ENCODE measurements around the gene TTYH2. TPM values are rescaled to one million over a fixed set of nuclear protein-coding genes. Genes with fewer than 3 reads are reported as not detected.

Gene TTYH2
- total and polyA plus RNA-seq, 12 donors: 8.6 to 36.3 (median 24.8) TPM

DNA sequence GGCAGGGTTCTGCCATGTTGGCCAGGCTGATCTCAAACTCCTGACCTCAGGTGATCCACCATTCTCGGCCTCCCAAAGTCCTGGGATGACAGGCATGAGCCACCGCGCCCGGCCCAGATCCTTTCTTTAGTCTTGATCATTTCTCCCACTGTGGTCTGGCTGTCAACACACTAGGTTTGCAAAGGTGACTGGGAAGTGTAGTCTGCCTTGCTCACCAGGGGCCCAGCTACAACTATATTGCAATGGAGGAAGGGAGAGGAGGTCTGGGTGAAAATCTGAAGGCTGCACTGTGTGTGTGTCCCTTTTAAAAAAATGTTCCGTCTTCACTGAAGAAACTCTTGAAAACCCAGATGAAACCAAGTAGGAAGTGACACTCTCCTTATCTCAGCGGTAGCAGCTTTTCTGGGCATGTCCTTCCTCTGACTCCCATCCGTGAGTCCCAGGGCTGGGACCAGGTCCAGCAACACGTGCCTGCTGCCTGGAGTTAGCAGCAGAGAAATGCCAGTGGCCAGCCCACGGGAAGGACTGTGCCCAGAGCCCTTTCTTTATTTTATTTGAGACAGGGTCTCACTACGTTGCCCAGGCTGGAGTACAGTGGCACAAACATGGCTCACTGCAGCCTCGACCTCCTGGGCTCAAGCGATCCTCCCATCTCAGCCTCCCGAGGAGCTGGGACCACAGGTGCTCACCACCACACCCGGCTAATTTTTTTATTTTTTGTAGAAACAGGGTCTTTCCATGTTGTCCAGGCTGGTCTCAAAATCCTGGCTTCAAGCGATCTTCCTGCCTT, 94.8 kb downstream of the TTYH2 start:
- no peak overlapping the region for H3K4me3 ChIP-seq
- H3K9me3 ChIP-seq: peaks cover 0 to 20% (median 0%) of the 10 kb centered on the region in 11 donors
- H3K4me1 ChIP-seq: peaks cover 0 to 13% (median 4%) of the 10 kb centered on the region in 9 donors
- H3K27ac ChIP-seq: peak overlapping the region in 6 of 10 donors; percentile 7 to 56 (median 26)
- ATAC-seq (peak; percentile 80 to 95 (median 88)), DNase-seq (peak; percentile 66 to 67)
- TF ChIP-seq, protein P1, sequence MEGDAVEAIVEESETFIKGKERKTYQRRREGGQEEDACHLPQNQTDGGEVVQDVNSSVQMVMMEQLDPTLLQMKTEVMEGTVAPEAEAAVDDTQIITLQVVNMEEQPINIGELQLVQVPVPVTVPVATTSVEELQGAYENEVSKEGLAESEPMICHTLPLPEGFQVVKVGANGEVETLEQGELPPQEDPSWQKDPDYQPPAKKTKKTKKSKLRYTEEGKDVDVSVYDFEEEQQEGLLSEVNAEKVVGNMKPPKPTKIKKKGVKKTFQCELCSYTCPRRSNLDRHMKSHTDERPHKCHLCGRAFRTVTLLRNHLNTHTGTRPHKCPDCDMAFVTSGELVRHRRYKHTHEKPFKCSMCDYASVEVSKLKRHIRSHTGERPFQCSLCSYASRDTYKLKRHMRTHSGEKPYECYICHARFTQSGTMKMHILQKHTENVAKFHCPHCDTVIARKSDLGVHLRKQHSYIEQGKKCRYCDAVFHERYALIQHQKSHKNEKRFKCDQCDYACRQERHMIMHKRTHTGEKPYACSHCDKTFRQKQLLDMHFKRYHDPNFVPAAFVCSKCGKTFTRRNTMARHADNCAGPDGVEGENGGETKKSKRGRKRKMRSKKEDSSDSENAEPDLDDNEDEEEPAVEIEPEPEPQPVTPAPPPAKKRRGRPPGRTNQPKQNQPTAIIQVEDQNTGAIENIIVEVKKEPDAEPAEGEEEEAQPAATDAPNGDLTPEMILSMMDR (IDR thresholded peaks at IDR 0.05): no peak
- intact Hi-C loops (cut with DNase I): loop anchor here in 5 of 10 donors (2.0 to 10.0 kb wide), 4 partner anchors 44 to 187 kb away; partner anchors contain the start of gene BTBD17 (in 1 of the 5)
- no peaks in the 10 kb centered on the region for H3K27me3 ChIP-seq
- 35 to 39% methylated on average over 15 of the region's 15 CpGs for WGBS, 2 donors
- H3K36me3 ChIP-seq: no peaks in the 10 kb centered on the region

DNA sequence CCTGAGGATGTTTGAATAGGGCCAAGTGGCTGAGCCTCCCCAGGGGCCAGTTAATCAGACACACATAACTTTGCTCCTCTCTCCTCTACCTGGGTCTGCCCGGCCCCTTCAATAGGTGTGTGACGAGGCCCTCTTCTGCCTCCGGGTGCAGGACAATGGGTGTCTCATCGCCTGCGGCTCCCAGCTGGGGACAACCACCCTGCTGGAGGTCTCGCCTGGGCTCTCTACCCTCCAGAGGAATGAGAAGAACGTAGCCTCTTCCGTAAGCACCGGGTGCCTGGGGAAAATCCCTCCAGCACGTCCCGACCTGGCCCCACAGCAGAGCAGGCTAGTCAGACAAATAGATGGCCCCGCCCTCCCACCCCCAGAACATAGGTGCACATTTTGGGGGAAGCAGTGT, 96.5 kb downstream of the TTYH2 start:
- ATAC-seq (no peak), DNase-seq (no peak)
- Histone ChIP-seq H3K4me1 (peaks cover 0 to 13% (median 4%) of the 10 kb centered on the region in 9 donors), H3K9me3 (peaks cover 0 to 17% (median 0%) of the 10 kb centered on the region in 11 donors), H3K27me3 (no peaks in the 10 kb centered on the region), H3K4me3 (no peak overlapping the region), H3K36me3 (no peaks in the 10 kb centered on the region), H3K27ac (no peak overlapping the region)
- WGBS, 2 donors: 72 to 84% methylated on average over 12 of the region's 12 CpGs
- TF ChIP-seq, protein P1 (IDR thresholded peaks at IDR 0.05): no peak
- intact Hi-C loops (cut with DNase I): loop anchor here in 5 of 10 donors (5.0 to 10.0 kb wide), 3 partner anchors 42 to 185 kb away; no protein-coding TSS in a partner anchor

Other genes with a start within 250 kb of the TTYH2 start
- 100 to 1,000 TPM; 661 to 847 (median 735) TPM for gene RPL38, start 9.9 kb upstream of the TTYH2 start, total RNA-seq
- gene RPL38, start 9.9 kb upstream of the TTYH2 start, polyA plus RNA-seq: 1,000 to 10,000 TPM; 1,527 to 2,186 TPM
- under 1 TPM in 1 of 10 donors, not detected in 9; 0.16 TPM for gene DNAI2, start 60.7 kb downstream of the TTYH2 start, total RNA-seq
- gene DNAI2, start 60.7 kb downstream of the TTYH2 start, polyA plus RNA-seq: not detected
- gene KIF19, start 112.7 kb downstream of the TTYH2 start, total RNA-seq: 1 to 10 TPM in 2 of 10 donors, under 1 TPM in 8; 0.07 to 1.5 (median 0.26) TPM
- under 1 TPM; 0.29 to 0.41 TPM for gene KIF19, start 112.7 kb downstream of the TTYH2 start, polyA plus RNA-seq
- gene BTBD17, start 148.3 kb downstream of the TTYH2 start, total RNA-seq: not detected
- not detected for gene BTBD17, start 148.3 kb downstream of the TTYH2 start, polyA plus RNA-seq
- under 1 TPM in 1 of 10 donors, not detected in 9; 0.70 TPM for gene GPR142, start 153.9 kb downstream of the TTYH2 start, total RNA-seq
- gene GPR142, start 153.9 kb downstream of the TTYH2 start, polyA plus RNA-seq: not detected
- 10 to 100 TPM; 28.0 to 41.0 (median 32.5) TPM for gene GPRC5C, start 218.5 kb downstream of the TTYH2 start, total RNA-seq
- 10 to 100 TPM; 29.5 to 38.2 TPM for gene GPRC5C, start 218.5 kb downstream of the TTYH2 start, polyA plus RNA-seq